NCI-H82 (cell line): ENCODE results near the gene RNASE11.

Experiments
- DNase-seq: peaks from one replicate; lab custom pipeline; 2025; lab: John Stamatoyannopoulos, UW

The RNASE11 gene

GRCh38 chr14:20614038-20614840 lies 26.4 kb upstream of the RNASE11 start:
- peak; percentile 64 for DNase-seq

GRCh38 chr14:20613094-20614037 lies 25.6 kb upstream of the RNASE11 start:
- DNase-seq: peak; percentile 98

DNA sequence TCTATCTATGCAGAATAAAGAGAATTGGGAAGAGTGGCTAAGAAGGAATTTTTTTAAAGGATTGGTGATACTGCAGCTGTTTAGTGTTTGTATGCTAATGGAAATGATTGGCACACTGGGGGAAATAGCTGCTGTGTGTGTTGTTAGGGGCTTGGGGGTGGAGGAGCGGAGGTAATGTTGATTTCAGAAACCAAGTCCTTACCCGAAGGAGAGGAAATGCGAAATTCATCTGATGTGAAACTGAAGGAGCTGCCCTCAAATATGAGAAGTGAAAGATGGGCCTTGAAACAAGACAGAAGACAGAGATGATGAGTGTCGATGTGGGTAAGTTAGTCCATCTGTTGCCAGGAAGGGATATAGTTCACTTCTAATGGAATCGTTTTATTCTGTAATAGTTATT lies 24.6 kb upstream of the RNASE11 start:
- no peak for DNase-seq

- no peak for DNase-seq
Measured at GRCh38 chr14:20611277-20611676, 23.5 kb upstream of the RNASE11 start.

GRCh38 chr14:20610002-20610765 lies 22.4 kb upstream of the RNASE11 start:
- peak; percentile 89 for DNase-seq

- peak; percentile 86 for DNase-seq
Measured at GRCh38 chr14:20609215-20610001, 21.6 kb upstream of the RNASE11 start.

DNA sequence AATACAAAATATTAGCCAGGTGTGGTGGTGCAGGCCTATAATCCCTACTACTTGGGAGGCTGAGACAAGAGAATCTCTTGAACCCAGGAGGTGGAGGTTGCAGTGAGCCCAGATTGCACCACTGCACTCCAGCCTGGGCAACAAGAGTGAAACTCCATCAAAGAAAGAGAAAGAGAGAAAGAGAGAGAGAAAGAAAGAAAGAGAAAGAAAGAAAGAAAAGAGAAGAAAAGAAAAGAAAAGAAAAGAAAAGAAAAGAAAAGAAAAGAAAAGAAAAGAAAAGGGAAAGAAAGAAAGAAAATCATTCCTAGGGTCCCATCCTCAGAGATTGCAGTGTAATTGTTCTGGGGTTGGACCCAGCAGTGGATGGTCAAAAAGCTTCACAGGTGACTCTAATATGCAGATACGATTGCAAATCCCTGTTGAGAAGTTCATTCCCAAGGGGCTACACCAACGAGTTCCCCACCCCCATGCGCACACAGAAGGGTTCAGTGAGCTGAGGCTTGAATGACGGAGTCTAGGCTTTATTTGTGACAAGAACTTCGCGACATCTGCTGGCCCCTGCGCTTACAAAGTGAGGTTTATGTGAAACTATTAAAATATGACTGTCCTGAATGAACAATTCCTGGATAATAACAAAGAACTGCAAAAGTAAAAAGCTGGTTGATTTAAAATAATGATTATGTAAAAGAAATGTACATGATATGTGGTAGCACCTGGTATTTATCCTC lies 20.7 kb upstream of the RNASE11 start:
- DNase-seq: peak; percentile 11

GRCh38 chr14:20607617-20608016 lies 19.8 kb upstream of the RNASE11 start:
- no peak for DNase-seq

DNA sequence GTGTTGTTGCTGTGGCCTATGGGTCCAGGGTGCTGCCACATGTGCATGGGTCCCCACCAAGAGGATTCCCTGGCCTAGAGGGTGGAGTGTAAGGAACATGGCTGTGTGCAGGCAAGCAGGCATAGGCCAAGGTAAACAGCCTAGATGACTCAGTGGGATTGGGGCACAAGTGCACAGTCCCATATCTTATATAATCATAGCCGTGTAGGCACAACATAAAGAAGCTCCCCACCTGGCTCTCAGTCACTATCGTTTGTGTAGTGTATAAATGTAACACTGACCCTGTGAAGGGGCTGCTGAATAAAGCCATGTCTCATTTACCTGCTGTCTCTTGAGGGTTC lies 19.1 kb upstream of the RNASE11 start:
- no peak for DNase-seq

DNA sequence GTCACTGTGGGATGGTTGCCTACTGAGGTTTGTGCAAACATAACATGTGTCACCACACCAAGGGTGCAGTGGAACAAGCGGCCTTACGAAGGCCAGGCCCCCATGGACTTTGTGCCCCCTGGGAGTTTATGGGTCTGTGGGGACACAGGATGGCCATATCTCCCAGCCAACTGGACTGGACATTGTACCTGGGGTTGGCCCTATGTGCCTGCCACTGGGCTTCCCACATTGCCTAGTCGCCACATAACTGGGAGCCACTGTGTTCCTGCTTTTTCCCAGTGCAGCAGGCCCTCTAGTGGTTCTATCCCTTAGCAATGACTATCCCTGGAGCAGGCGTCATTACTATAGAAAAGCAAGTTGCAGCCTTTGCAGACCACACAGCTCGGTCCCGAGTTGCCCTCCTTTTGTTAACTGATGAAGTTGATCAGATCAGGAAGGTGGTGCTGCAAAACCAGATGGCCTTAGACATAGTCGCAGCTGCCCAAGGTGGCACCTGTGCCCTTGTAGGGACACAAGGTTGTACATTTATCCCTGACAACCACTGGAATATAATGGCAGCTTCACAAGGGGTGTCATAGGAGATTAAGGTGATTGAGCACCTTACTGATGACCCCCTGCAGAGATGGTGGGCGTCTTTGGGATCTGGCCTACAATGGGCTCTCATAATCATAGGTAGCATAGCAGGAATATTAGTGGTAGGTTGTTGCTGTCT lies 18.5 kb upstream of the RNASE11 start:
- DNase-seq: peak; percentile 51

DNA sequence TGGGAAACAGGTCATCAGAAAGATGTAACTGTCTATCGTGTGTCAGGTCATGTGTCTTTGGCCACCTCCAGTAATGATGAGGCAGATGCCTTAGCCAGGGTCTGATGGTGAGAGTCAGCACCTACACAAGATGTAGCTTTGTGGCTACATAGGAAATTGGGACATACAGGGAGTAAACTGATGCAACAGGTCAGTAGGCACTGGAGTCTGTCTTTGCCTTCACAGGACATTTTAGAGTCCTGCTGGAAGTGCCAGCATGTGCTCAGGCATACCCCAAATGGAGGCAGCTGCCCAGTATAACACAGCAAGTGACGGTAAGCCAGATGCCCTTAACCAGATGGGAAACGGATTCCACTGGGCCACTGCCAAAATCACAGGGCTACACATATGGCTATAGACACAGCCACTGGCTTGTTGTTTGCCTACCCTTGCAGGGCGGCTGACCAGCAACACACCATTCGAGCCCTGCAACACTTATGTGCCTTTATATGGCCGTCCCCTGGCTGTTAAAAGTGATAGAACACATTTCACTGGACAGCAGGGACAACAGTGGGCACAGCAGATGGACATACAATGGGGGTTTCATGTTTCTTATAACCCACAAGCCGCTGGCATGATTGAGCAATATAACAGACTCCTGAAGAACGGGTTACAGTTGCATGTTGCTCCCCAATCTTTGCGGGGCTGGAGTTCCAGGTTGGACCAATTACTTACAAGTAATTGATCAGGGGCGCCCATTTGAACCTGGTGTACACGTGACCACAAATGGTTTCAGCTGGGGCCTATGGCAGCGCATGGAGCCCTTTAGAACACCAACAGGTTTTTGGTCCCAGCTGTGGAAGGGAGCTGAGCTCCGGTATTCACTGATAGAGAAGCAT lies 16.3 kb upstream of the RNASE11 start:
- DNase-seq: peak; percentile 8

DNA sequence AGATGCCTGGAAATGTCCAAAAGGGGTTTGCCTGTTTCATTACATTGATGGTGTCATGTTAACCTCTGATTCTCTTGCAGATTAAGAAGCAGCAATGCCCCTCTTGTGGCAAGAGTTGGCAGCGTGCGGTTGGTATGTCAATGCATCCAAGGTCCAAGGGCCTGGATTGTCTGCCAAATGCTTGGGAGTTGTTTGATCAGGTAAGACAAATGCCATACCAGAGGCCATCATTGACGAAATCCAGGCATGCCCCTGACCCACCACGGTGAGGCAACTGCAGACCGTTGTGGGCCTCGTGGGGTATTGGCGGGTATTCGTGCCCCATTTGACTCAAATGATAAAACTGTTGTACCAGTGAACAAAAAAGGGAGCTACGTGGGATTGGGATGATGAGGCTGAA lies 14.8 kb upstream of the RNASE11 start:
- no peak for DNase-seq

- no peak for DNase-seq
Measured at GRCh38 chr14:20601522-20601921, 13.7 kb upstream of the RNASE11 start.

DNA sequence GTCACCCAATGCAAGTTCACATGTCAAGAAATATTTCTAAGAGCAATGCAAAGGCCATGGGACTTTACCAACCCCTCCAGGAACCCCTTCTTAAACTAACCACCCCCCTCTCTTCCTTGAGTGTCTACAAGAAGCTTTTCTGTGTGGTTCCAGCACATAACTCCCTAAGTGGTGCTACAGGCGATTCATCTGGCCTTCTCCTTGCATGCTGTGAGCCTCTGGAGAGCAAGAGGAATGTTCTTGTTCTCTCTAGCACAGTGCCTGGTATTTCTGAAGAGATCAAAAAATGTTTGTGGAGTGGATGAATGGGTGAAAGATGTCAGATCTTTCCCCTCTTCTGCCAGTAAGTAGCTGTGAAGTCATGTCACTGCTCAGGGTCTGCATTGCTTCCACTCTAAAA lies 9.3 kb upstream of the RNASE11 start:
- DNase-seq: no peak

DNA sequence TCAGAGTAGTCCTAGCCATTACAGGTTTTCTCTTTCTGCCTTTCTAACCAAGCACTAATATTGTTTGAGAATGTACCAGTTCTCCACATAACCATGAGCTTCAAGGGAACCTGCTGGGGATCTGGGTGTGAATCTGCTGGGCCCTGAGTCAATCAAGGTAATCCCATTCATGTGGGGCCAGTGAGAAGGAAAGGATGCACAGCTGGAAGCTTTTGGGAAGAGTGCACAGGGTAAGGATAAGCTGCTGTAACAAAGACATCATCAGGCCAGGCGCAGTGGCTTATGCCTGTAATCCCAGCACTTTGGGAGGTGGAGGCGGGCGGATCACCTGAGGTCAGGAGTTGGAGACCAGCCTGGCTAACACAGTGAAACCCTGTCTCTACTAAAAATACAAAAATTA lies 7.9 kb upstream of the RNASE11 start:
- DNase-seq: peak; percentile 8

GRCh38 chr14:20592574-20592973 lies 4.8 kb upstream of the RNASE11 start:
- no peak for DNase-seq

DNA sequence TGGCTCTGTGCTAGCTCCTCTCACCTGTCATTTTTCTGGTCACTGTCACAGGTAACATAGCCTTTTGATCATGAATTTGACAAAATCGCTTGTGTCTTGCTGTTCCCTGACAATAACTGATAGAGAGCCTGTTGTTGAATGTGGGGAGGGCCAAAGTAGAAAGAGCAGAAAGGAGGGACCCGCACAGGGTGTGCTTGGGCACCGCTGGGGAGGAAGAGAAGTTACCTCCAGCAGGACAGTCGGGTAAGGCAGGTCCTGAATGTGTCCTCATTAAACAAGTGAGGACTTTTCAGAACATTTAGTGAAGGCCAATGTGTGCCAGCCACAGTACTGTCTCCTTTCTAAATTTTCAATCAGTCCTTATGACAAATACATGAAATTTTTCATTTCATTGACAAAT lies 3.4 kb upstream of the RNASE11 start, which contains the start of gene RNASE12:
Gene RNASE12 (minus strand): TSS at position 142 of the 400 bp plus-strand sequence. CDS start 653 bp downstream, outside the sequence.
- DNase-seq: no peak

- DNase-seq: no peak
Measured at GRCh38 chr14:20583908-20584307, 3.9 kb downstream of the RNASE11 start.

- no peak for DNase-seq
Measured at GRCh38 chr14:20583142-20583541, 4.7 kb downstream of the RNASE11 start.
